GM20000 (cell line): ENCODE results near the gene CTBP1.

Experiments used
- DNase-seq: peaks from one replicate; pipeline ENCODE4 v3.0.0; 2012; ENCODE audit warnings: low spot score
- TF ChIP-seq, protein P1 (sequence below): IDR thresholded peaks from 2 replicates; pipeline ENCODE4 v1.5.1; 2012; ENCODE audit warnings: mild to moderate bottlenecking, control low read depth; ENCODE audit errors: extremely low read depth, missing control alignments

Gene CTBP1

DNA sequence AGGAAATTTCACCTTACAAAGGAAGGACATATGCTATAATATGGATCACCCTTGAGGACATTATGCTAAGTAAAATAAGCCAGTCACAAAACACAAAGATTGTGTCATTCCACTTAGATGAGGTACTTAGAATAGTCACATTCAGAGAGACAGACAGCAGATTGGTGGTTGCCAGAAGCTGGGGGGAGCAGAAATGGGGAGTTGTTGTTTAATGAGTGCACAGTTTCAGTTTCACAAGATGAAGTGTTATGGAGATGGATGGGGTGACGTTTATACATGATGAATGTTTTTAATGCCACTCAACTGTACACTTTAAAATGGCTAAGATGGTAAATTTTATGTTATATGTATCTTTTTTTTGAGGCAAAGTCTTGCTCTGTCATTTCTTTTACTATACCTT is 61.7 kb downstream of the CTBP1 start:
- no peak for DNase-seq
- TF ChIP-seq, protein P1, sequence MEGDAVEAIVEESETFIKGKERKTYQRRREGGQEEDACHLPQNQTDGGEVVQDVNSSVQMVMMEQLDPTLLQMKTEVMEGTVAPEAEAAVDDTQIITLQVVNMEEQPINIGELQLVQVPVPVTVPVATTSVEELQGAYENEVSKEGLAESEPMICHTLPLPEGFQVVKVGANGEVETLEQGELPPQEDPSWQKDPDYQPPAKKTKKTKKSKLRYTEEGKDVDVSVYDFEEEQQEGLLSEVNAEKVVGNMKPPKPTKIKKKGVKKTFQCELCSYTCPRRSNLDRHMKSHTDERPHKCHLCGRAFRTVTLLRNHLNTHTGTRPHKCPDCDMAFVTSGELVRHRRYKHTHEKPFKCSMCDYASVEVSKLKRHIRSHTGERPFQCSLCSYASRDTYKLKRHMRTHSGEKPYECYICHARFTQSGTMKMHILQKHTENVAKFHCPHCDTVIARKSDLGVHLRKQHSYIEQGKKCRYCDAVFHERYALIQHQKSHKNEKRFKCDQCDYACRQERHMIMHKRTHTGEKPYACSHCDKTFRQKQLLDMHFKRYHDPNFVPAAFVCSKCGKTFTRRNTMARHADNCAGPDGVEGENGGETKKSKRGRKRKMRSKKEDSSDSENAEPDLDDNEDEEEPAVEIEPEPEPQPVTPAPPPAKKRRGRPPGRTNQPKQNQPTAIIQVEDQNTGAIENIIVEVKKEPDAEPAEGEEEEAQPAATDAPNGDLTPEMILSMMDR, result no peak

- TF ChIP-seq, protein P1, result no peak
- peak; percentile 76 for DNase-seq
Measured at GRCh38 chr4:1183985-1184773, 64.8 kb downstream of the CTBP1 start.

GRCh38 chr4:1182313-1182712 is 66.6 kb downstream of the CTBP1 start:
- TF ChIP-seq, protein P1, result no peak
- DNase-seq, result no peak

- no peak for DNase-seq
- TF ChIP-seq, protein P1, result no peak
Measured at GRCh38 chr4:1180663-1181062, 68.3 kb downstream of the CTBP1 start.

DNA sequence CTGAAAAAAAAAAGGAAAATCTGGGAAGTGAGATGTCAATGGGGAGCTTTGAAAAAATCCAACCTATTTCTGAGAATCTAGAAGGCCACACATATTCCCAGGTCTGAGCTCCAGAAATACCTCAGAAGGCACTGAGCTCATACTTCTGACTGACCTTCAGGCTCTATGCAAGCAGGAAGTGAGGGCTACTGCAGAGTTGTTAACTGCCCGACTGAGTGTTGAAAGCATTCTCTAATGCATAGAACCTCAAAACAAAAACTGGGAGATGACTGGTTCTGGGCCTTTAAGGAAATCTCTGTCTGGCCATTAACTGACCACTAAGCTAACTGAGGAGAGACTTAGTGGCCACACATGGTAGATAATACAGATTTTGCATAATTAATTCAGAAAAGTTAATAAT is 69.0 kb downstream of the CTBP1 start:
- no peak for DNase-seq
- TF ChIP-seq, protein P1, result no peak

GRCh38 chr4:1179089-1179441 is 69.9 kb downstream of the CTBP1 start:
- TF ChIP-seq, protein P1, result no peak
- DNase-seq, result no peak

GRCh38 chr4:1178300-1179088 is 70.4 kb downstream of the CTBP1 start:
- TF ChIP-seq, protein P1, result no peak
- no peak for DNase-seq
